Hair follicular keratinocyte (primary cell): Measurements from ENCODE around the gene NFILZ. TPM values are rescaled to one million over a fixed set of nuclear protein-coding genes. Genes with fewer than 3 reads are reported as not detected.

Experiments used
- total RNA-seq: library from RNA; depleted of rRNA; stranded (reverse); fragments of >200 nt; gene quantifications from 2 replicates; pipeline ENCODE4 v1.2.3, GENCODE V29; 2015

Gene NFILZ
- total RNA-seq: not detected in 2 replicates

GRCh38 chr19:8629996-8630683, at the start of gene NFILZ:
TSS of gene NFILZ (plus strand) at chr19:8630633. CDS start at chr19:8676766, 46,133 bp downstream.

GRCh38 chr19:8610041-8610935, 20.1 kb upstream of the NFILZ start, which contains the start of gene ADAMTS10:
TSS of gene ADAMTS10 (minus strand) at chr19:8610715. CDS start at chr19:8605710, 5,005 bp downstream.

Other genes starting within 250 kb of the NFILZ start
- 14.3 and 21.9 TPM in 2 replicates for gene RAB11B, start 240.3 kb upstream of the NFILZ start, total RNA-seq
- 52.5 and 80.2 TPM in 2 replicates for gene MARCHF2, start 217.3 kb upstream of the NFILZ start, total RNA-seq
- 48.3 and 116 TPM in 2 replicates for gene HNRNPM, start 185.7 kb upstream of the NFILZ start, total RNA-seq
- not detected in 2 replicates for gene PRAM1, start 128.0 kb upstream of the NFILZ start, total RNA-seq
- 2.3 and 3.7 TPM in 2 replicates for gene ZNF414, start 116.5 kb upstream of the NFILZ start, total RNA-seq
- 0.31 TPM in 1 of 2 replicates, not detected in the other for gene MYO1F, start 53.2 kb upstream of the NFILZ start, total RNA-seq
- not detected in 2 replicates for gene ADAMTS10, start 19.9 kb upstream of the NFILZ start, total RNA-seq
- gene ACTL9, start 68.2 kb downstream of the NFILZ start, total RNA-seq: not detected in 2 replicates
- gene OR2Z1, start 91.0 kb downstream of the NFILZ start, total RNA-seq: not detected in 2 replicates
- 12.8 and 20.3 TPM in 2 replicates for gene ZNF558, start 201.7 kb downstream of the NFILZ start, total RNA-seq
- not detected in 2 replicates for gene MBD3L1, start 201.7 kb downstream of the NFILZ start, total RNA-seq